Activated naive CD4-positive, alpha-beta T cell treated with Interleukin-2 at 50 U/mL for 16 hours (primary cell): ENCODE measurements around the gene C16orf74.

Experiments used
- DNase-seq: peaks from one replicate; pipeline ENCODE4 v3.0.0-alpha.2; 2020

C16orf74 gene

GRCh38 chr16:85689950-85690320, 61.0 kb downstream of the C16orf74 start:
- no peak for DNase-seq

- no peak for DNase-seq
Observed at GRCh38 chr16:85689285-85689949, 61.5 kb downstream of the C16orf74 start.

- DNase-seq, result peak; percentile 92
Observed at GRCh38 chr16:85688586-85689284, 62.2 kb downstream of the C16orf74 start, which contains the start of gene GINS2. Gene GINS2 (minus strand): TSS chr16:85688954. CDS start chr16:85688898, 56 bp downstream.

- no peak for DNase-seq
Observed at GRCh38 chr16:85687651-85688471, 63.0 kb downstream of the C16orf74 start.

- no peak for DNase-seq
Observed at GRCh38 chr16:85686912-85687591, 63.8 kb downstream of the C16orf74 start.

- DNase-seq, result no peak
Observed at GRCh38 chr16:85685251-85685650, 65.6 kb downstream of the C16orf74 start.

- no peak for DNase-seq
Observed at GRCh38 chr16:85683363-85683762, 67.5 kb downstream of the C16orf74 start.

- no peak for DNase-seq
Observed at GRCh38 chr16:85682516-85682915, 68.4 kb downstream of the C16orf74 start.

GRCh38 chr16:85681255-85681654, 69.6 kb downstream of the C16orf74 start:
- DNase-seq, result no peak

- DNase-seq, result no peak
Observed at GRCh38 chr16:85680352-85680944, 70.4 kb downstream of the C16orf74 start.

- no peak for DNase-seq
Observed at GRCh38 chr16:85679870-85680269, 71.0 kb downstream of the C16orf74 start.

- no peak for DNase-seq
Observed at GRCh38 chr16:85678821-85679220, 72.1 kb downstream of the C16orf74 start.

- no peak for DNase-seq
Observed at GRCh38 chr16:85678016-85678415, 72.9 kb downstream of the C16orf74 start.

- no peak for DNase-seq
Observed at GRCh38 chr16:85677383-85677967, 73.4 kb downstream of the C16orf74 start.

GRCh38 chr16:85676466-85676865, 74.4 kb downstream of the C16orf74 start:
- no peak for DNase-seq

GRCh38 chr16:85675251-85675874, 75.5 kb downstream of the C16orf74 start:
- DNase-seq, result no peak

GRCh38 chr16:85674828-85675227, 76.1 kb downstream of the C16orf74 start:
- DNase-seq, result no peak

GRCh38 chr16:85674418-85674755, 76.5 kb downstream of the C16orf74 start:
- no peak for DNase-seq

GRCh38 chr16:85673529-85674417, 77.1 kb downstream of the C16orf74 start:
- no peak for DNase-seq

- no peak for DNase-seq
Observed at GRCh38 chr16:85670840-85671239, 80.1 kb downstream of the C16orf74 start.
